BE2C (cell line): ENCODE measurements around the gene ASCC3.

Experiments used
- DNase-seq: peaks from one replicate; pipeline ENCODE4 v3.0.0-alpha.2; 2020
- H3K27me3 ChIP-seq: fragments of 250-450 bp; sonication (Bioruptor Pico); 2 replicates; pipeline ENCODE4 v1.5.1; 2020; ENCODE audit warnings: mild to moderate bottlenecking
- H3K36me3 ChIP-seq: fragments of 250-450 bp; sonication (Bioruptor Pico); 2 replicates; pipeline ENCODE4 v1.5.1; 2020; ENCODE audit warnings: mild to moderate bottlenecking
- H3K4me1 ChIP-seq: fragments of 250-450 bp; sonication (Bioruptor Pico); 2 replicates; pipeline ENCODE4 v1.5.1; 2020
- H3K4me3 ChIP-seq: 2 replicates; pipeline ENCODE4 v1.5.1; 2011; ENCODE audit warnings: low read depth, low read length
- H3K9me3 ChIP-seq: fragments of 250-450 bp; sonication (Bioruptor Pico); 2 replicates; pipeline ENCODE4 v1.5.1; 2020
- CTCF ChIP-seq: IDR thresholded peaks from 2 replicates; pipeline ENCODE4 v1.5.1; 2012; ENCODE audit warnings: mild to moderate bottlenecking, low read depth, low read length

The ASCC3 gene

GRCh38 chr6:100573166-100573565, 308.0 kb downstream of the ASCC3 start:
- peak; percentile 20 for DNase-seq
- H3K9me3 ChIP-seq: no peaks in the 10 kb centered on the region
- H3K4me1 ChIP-seq: no peaks in the 10 kb centered on the region
- no peaks in the 10 kb centered on the region for H3K36me3 ChIP-seq
- no peak overlapping the region for H3K4me3 ChIP-seq
- no peaks in the 10 kb centered on the region for H3K27me3 ChIP-seq
- TF ChIP-seq CTCF: peak; percentile 63

- H3K4me1 ChIP-seq: no peaks in the 10 kb centered on the region
- H3K36me3 ChIP-seq: no peaks in the 10 kb centered on the region
- DNase-seq: no peak
- H3K27me3 ChIP-seq: no peaks in the 10 kb centered on the region
- H3K9me3 ChIP-seq: no peaks in the 10 kb centered on the region
- no peak overlapping the region for H3K4me3 ChIP-seq
- TF ChIP-seq CTCF: no peak
These were observed 312.9 kb downstream of the ASCC3 start for GRCh38 chr6:100568255-100568654.

GRCh38 chr6:100566563-100566962, 314.6 kb downstream of the ASCC3 start:
- DNase-seq: no peak
- no peak for TF ChIP-seq CTCF
- Histone ChIP-seq H3K4me3 (no peak overlapping the region), H3K4me1 (no peaks in the 10 kb centered on the region), H3K36me3 (no peaks in the 10 kb centered on the region), H3K9me3 (no peaks in the 10 kb centered on the region), H3K27me3 (no peaks in the 10 kb centered on the region)

- H3K4me3 ChIP-seq: no peak overlapping the region
- H3K4me1 ChIP-seq: peaks cover 2% of the 10 kb centered on the region; the same call in 1 of the 2 replicates
- H3K36me3 ChIP-seq: no peaks in the 10 kb centered on the region
- no peaks in the 10 kb centered on the region for H3K27me3 ChIP-seq
- DNase-seq: no peak
- H3K9me3 ChIP-seq: no peaks in the 10 kb centered on the region
- no peak for TF ChIP-seq CTCF
These were observed 315.6 kb downstream of the ASCC3 start for GRCh38 chr6:100565439-100566104.

GRCh38 chr6:100559859-100560258, 321.3 kb downstream of the ASCC3 start:
- Histone ChIP-seq H3K4me3 (no peak overlapping the region), H3K9me3 (no peaks in the 10 kb centered on the region), H3K36me3 (no peaks in the 10 kb centered on the region), H3K4me1 (peaks cover 5% of the 10 kb centered on the region; the same call in 1 of the 2 replicates), H3K27me3 (no peaks in the 10 kb centered on the region)
- DNase-seq: no peak
- TF ChIP-seq CTCF: no peak

- peak; percentile 14 for DNase-seq
- Histone ChIP-seq H3K4me1 (peaks cover 16% of the 10 kb centered on the region; the same call in 1 of the 2 replicates), H3K9me3 (no peaks in the 10 kb centered on the region), H3K27me3 (no peaks in the 10 kb centered on the region), H3K4me3 (no peak overlapping the region), H3K36me3 (no peaks in the 10 kb centered on the region)
- no peak for TF ChIP-seq CTCF
These were observed 326.9 kb downstream of the ASCC3 start for GRCh38 chr6:100554228-100554627.
